ENCODE results near the gene NAT14. TPM values are rescaled to one million over a fixed set of nuclear protein-coding genes. Genes with fewer than 3 reads are reported as not detected.
A peak's percentile ranks its signal among the peaks of the same experiment; 100 is the strongest.

Gene NAT14
- total RNA-seq, 1 experiment from 2014 or later, result 93.1 TPM

- Histone ChIP-seq H3K36me3 (ENCODE audit: control insufficient read depth, insufficient read depth, low read length) (peaks cover 3% of the 10 kb centered on the region; the same call in 1 of the 2 replicates), H3K4me3 (ENCODE audit: low read depth in 2 of 2, low read length in 2 of 2) (no peak overlapping the region), H3K27me3 (ENCODE audit: control insufficient read depth, insufficient read depth, low read length) (no peaks in the 10 kb centered on the region), H3K4me1 (ENCODE audit: control insufficient read depth, insufficient read depth, low read length) (peaks cover 73% of the 10 kb centered on the region), H3K9me3 (ENCODE audit: control insufficient read depth, insufficient read depth, low read depth, low read length) (no peaks in the 10 kb centered on the region), H3K27ac (ENCODE audit: low read length) (peak overlapping the region; percentile 64)
- CTCF ChIA-PET, result interaction anchor here (0.7 kb wide), 1 partner anchor 18 kb away, joined by 3 read pairs; no protein-coding TSS in a partner anchor
- DNase-seq (ENCODE audit: low read depth, low spot score), result no peak
- no peak for ATAC-seq
- POLR2A ChIA-PET, result no interaction called here
- no TSS peak for BruUV-seq (replicated peaks)
- in situ Hi-C loops (cut with HindIII; ENCODE audit: low pct_unique_long_range_greater_than_20kb, low sequenced_read_pairs) (no loop called here), intact Hi-C loops (cut with micrococcal nuclease; ENCODE audit: unreplicated experiment) (no loop called here)
- TF ChIP-seq SIN3A (IDR thresholded peaks at IDR 0.05; ENCODE audit: borderline replicate concordance, insufficient read depth, low read depth, low read length) (no peak), REST (IDR thresholded peaks at IDR 0.05; ENCODE audit: insufficient read depth in 1 of 2, low read depth in 2 of 2, low read length in 1 of 2) (no peak), CTCF (IDR thresholded peaks at IDR 0.05) (no peak), POLR2AphosphoS5 (IDR thresholded peaks at IDR 0.05; ENCODE audit: low read depth, low read length) (no peak), TCF7L2 (IDR thresholded peaks at IDR 0.05; ENCODE audit: low read depth, low read length) (no peak)
Observed at GRCh38 chr19:55489711-55490477, 4.9 kb downstream of the NAT14 start.

GRCh38 chr19:55490478-55491432, 5.8 kb downstream of the NAT14 start:
- ChIA-PET POLR2A (interaction anchor here (0.7 kb wide), 1 partner anchor 134 kb away, joined by 5 read pairs; no protein-coding TSS in a partner anchor), CTCF (interaction anchor here (1.2 kb wide), 1 partner anchor 23 kb away, joined by 4 read pairs; no protein-coding TSS in a partner anchor)
- no peak overlapping the region for H3K4me3 ChIP-seq (ENCODE audit: low read depth in 2 of 2, low read length in 2 of 2)
- no peaks in the 10 kb centered on the region for H3K36me3 ChIP-seq (ENCODE audit: control insufficient read depth, insufficient read depth, low read length)
- TF ChIP-seq POLR2AphosphoS5 (IDR thresholded peaks at IDR 0.05; ENCODE audit: low read depth, low read length) (no peak), CTCF (IDR thresholded peaks at IDR 0.05) (no peak), REST (IDR thresholded peaks at IDR 0.05; ENCODE audit: insufficient read depth in 1 of 2, low read depth in 2 of 2, low read length in 1 of 2) (no peak), TCF7L2 (IDR thresholded peaks at IDR 0.05; ENCODE audit: low read depth, low read length) (no peak), SIN3A (IDR thresholded peaks at IDR 0.05; ENCODE audit: borderline replicate concordance, insufficient read depth, low read depth, low read length) (no peak)
- no peaks in the 10 kb centered on the region for H3K27me3 ChIP-seq (ENCODE audit: control insufficient read depth, insufficient read depth, low read length)
- ATAC-seq, result peak; percentile 6
- H3K4me1 ChIP-seq (ENCODE audit: control insufficient read depth, insufficient read depth, low read length), result peaks cover 69% of the 10 kb centered on the region
- H3K9me3 ChIP-seq (ENCODE audit: control insufficient read depth, insufficient read depth, low read depth, low read length), result no peaks in the 10 kb centered on the region
- DNase-seq (ENCODE audit: low read depth, low spot score), result no peak
- in situ Hi-C loops (cut with HindIII; ENCODE audit: low pct_unique_long_range_greater_than_20kb, low sequenced_read_pairs) (no loop called here), intact Hi-C loops (cut with micrococcal nuclease; ENCODE audit: unreplicated experiment) (no loop called here)
- peak overlapping the region; percentile 64 for H3K27ac ChIP-seq (ENCODE audit: low read length)
- no TSS peak for BruUV-seq (replicated peaks)

Measured in Panc1 (cell line).